Panc1 (cell line): ENCODE results near the gene GDF15.

Experiments
- CTCF ChIP-seq: fragments of 450-650 bp; IDR thresholded peaks from 2 replicates; pipeline ENCODE4 v1.5.1; 2017; ENCODE audit warnings: mild to moderate bottlenecking
- POLR2AphosphoS5 ChIP-seq: IDR thresholded peaks from 2 replicates; pipeline ENCODE4 v1.6.1; 2012; ENCODE audit warnings: mild to moderate bottlenecking, low read depth, low read length, moderate library complexity
- REST ChIP-seq, 2 experiments: IDR thresholded peaks; 2 replicates each; pipeline ENCODE4 v1.6.1; 2011 to 2012; ENCODE audit warnings: low read depth in 2 of 2, control low read depth in 1 of 2, low read length in 1 of 2, mild to moderate bottlenecking in 1 of 2, moderate library complexity in 1 of 2; ENCODE audit not compliant: insufficient read depth in 1 of 2
- SIN3A ChIP-seq: IDR thresholded peaks from 2 replicates; pipeline ENCODE4 v1.6.1; 2012; ENCODE audit warnings: low read depth, mild to moderate bottlenecking, low read length, moderate library complexity, borderline replicate concordance; ENCODE audit not compliant: insufficient read depth
- TCF7L2 ChIP-seq: IDR thresholded peaks from 2 replicates; pipeline ENCODE4 v1.6.1; 2011; ENCODE audit warnings: mild to moderate bottlenecking, low read depth, low read length, inconsistent platforms

GRCh38 chr19:18429717-18430416 is 43.9 kb downstream of the GDF15 start:
- TF ChIP-seq CTCF (no peak), REST (IDR thresholded peaks at IDR 0.05; ENCODE audit: insufficient read depth in 1 of 2, low read depth in 2 of 2, low read length in 1 of 2) (no peak), POLR2AphosphoS5 (no peak), TCF7L2 (no peak), SIN3A (no peak)
